K562 (cell line): ENCODE results near the gene RAB9B.

Experiments used
- KLF16 ChIP-seq: IDR thresholded peaks from 2 replicates; pipeline ENCODE4 v1.6.1; 2016; ENCODE audit warnings: antibody characterized with exemption
- SREBF2 ChIP-seq: sonication (generic); formaldehyde crosslinking; IDR thresholded peaks from 2 replicates; pipeline ENCODE4 v1.4.0; 2020; ENCODE audit warnings: mild to moderate bottlenecking, missing genetic modification reagents
- TF ChIP-seq, protein P1 (sequence below), 3 experiments: IDR thresholded peaks in 2 of 3; conservative IDR thresholded peaks in 1 of 3; 2 replicates each; pipeline ENCODE4 v1.5.1; 2011 to 2012; ENCODE audit warnings: low read length in 3 of 3, mild to moderate bottlenecking in 3 of 3, control low read depth in 2 of 3, improper control_type of control experiment in 1 of 3, inconsistent platforms in 1 of 3, low read depth in 1 of 3, mixed read lengths in 1 of 3, moderate library complexity in 1 of 3; ENCODE audit not compliant: insufficient read depth in 2 of 3

- TF ChIP-seq, protein P1, sequence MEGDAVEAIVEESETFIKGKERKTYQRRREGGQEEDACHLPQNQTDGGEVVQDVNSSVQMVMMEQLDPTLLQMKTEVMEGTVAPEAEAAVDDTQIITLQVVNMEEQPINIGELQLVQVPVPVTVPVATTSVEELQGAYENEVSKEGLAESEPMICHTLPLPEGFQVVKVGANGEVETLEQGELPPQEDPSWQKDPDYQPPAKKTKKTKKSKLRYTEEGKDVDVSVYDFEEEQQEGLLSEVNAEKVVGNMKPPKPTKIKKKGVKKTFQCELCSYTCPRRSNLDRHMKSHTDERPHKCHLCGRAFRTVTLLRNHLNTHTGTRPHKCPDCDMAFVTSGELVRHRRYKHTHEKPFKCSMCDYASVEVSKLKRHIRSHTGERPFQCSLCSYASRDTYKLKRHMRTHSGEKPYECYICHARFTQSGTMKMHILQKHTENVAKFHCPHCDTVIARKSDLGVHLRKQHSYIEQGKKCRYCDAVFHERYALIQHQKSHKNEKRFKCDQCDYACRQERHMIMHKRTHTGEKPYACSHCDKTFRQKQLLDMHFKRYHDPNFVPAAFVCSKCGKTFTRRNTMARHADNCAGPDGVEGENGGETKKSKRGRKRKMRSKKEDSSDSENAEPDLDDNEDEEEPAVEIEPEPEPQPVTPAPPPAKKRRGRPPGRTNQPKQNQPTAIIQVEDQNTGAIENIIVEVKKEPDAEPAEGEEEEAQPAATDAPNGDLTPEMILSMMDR (IDR thresholded peaks at IDR 0.05 in 2 of 3, conservative IDR thresholded peaks at IDR 0.05 in 1 of 3; ENCODE audit: insufficient read depth in 2 of 3, low read depth in 1 of 3, low read length in 3 of 3) = no peak
- no peak for TF ChIP-seq SREBF2 (CRISPR knock-in tag)
- no peak for TF ChIP-seq KLF16
These were observed 40.1 kb downstream of the RAB9B start for GRCh38 chrX:103791826-103792485.
